D721Med (cell line): ENCODE data around the gene ANGPT4.

ENCODE experiments used
- DNase-seq: peaks from one replicate; pipeline ENCODE4 v3.0.0; 2011; ENCODE audit warnings: low spot score; ENCODE audit not compliant: insufficient read length
- FAIRE-seq: peaks from 2 replicates; lab custom pipeline; 2011; peaks lifted over from hg19 to GRCh38; lab: Jason Lieb, UNC
- TF ChIP-seq, protein P1 (sequence below): IDR thresholded peaks from 2 replicates; pipeline ENCODE4 v1.5.1; 2012; ENCODE audit warnings: mild to moderate bottlenecking, control low read depth; ENCODE audit not compliant: insufficient read depth; ENCODE audit errors: missing control alignments

Gene ANGPT4

DNA sequence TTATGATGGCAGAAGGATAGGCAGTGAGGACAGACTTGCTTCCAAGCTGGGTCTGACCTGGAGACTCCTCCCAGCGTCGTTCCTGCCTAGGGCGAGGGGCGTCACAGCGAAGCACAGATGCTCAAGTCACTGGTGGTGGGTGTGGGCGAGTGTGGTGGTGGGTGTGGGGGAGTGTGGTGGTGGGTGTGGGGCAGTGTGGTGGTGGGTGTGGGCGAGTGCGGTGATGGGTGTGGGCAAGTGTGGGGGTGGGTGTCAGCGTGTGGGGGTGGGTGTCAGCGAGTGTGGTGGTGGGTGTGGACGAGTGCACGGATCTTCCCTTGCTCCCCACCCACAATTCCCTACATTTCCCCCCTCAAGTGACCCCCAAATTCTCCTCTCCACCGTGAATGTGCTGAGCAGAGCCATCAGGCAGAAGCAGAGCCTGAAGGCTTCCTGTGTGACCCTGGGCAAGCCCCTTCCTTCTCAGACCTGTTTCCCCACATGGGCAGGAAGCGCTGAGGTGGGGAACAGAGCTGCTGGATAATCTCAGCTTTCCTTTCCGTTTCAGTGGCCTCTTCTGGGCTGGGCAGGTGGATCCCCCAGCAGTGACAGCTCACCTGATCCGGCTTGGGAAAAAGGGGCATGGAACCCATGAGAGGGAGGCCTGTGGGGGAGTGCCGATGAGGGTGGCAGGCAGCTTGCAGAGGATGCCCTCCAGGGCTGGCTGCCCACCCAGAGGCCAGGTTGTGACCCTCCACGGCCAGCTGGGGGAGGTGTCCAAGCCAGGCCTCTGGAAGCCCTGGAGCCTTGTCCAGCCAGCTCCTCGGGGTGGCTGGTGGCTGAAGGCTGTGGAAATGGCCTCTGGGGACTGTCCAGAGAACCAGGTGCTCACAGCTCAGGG, 43.0 kb upstream of the ANGPT4 start:
- TF ChIP-seq, protein P1, sequence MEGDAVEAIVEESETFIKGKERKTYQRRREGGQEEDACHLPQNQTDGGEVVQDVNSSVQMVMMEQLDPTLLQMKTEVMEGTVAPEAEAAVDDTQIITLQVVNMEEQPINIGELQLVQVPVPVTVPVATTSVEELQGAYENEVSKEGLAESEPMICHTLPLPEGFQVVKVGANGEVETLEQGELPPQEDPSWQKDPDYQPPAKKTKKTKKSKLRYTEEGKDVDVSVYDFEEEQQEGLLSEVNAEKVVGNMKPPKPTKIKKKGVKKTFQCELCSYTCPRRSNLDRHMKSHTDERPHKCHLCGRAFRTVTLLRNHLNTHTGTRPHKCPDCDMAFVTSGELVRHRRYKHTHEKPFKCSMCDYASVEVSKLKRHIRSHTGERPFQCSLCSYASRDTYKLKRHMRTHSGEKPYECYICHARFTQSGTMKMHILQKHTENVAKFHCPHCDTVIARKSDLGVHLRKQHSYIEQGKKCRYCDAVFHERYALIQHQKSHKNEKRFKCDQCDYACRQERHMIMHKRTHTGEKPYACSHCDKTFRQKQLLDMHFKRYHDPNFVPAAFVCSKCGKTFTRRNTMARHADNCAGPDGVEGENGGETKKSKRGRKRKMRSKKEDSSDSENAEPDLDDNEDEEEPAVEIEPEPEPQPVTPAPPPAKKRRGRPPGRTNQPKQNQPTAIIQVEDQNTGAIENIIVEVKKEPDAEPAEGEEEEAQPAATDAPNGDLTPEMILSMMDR = no peak
- FAIRE-seq = no peak
- DNase-seq = no peak

DNA sequence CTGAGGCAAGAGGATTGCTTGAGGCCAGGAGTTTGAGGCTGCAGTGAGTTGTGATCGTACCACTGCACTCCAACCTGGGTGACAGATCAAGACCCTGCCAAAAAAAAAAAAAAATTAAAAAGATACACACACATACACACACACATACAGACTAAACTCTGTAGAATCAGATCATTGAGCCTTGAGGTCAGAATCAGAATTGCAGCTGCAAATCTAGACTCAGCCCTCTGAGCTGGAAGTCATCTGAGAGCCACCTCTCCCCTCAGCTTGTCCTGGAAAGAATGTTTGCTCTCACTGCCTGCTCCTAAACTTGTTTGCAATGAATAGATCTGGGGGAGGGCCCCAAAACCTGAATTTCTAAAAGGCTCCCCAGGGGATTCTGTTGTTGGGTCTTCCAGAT, 41.4 kb upstream of the ANGPT4 start:
- FAIRE-seq (no peak), DNase-seq (no peak)

GRCh38 chr20:956330-956951, 40.3 kb upstream of the ANGPT4 start:
- peak; percentile 43 for DNase-seq
- no peak for FAIRE-seq
- TF ChIP-seq, protein P1 = peak; percentile 99

More for the DNA sequence above, 41.4 kb upstream of the ANGPT4 start:
- TF ChIP-seq, protein P1 = no peak

DNA sequence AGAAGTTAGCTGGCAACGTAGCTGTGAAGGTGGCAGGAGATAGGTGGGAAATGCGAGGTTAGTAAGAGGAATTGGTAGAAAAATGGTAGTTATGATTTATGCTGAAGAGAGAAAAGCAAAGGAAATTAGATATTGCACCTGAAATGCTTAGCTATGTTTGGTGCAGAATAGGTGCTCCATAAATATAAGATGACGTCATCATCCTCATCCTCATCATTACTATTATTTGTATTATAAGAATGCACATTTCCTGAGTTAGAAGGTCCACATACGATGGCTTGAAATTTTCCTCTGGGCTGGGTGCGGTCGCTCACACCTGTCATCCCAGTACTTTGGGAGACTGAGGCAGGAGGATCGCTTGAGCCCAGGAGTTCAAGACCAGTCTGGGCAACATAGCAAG, 39.5 kb upstream of the ANGPT4 start:
- no peak for DNase-seq
- TF ChIP-seq, protein P1 = no peak
- no peak for FAIRE-seq

- TF ChIP-seq, protein P1 = no peak
- no peak for DNase-seq
- no peak for FAIRE-seq
Measured at GRCh38 chr20:955111-955510, 39.0 kb upstream of the ANGPT4 start.

GRCh38 chr20:953742-954141, 37.6 kb upstream of the ANGPT4 start:
- DNase-seq (no peak), FAIRE-seq (no peak)
- TF ChIP-seq, protein P1 = peak; percentile 35

GRCh38 chr20:952196-952795, 36.2 kb upstream of the ANGPT4 start:
- no peak for DNase-seq
- TF ChIP-seq, protein P1 = no peak
- FAIRE-seq = no peak
